Epidermal melanocyte (primary cell): ENCODE measurements around the gene LBR.

Experiments used
- DNase-seq: peaks from one replicate; pipeline ENCODE4 v3.0.0; 2011; ENCODE audit warnings: low spot score; ENCODE audit not compliant: insufficient read length

The LBR gene

GRCh38 chr1:225378880-225379279 lies 49.0 kb downstream of the LBR start:
- peak; percentile 40 for DNase-seq

DNA sequence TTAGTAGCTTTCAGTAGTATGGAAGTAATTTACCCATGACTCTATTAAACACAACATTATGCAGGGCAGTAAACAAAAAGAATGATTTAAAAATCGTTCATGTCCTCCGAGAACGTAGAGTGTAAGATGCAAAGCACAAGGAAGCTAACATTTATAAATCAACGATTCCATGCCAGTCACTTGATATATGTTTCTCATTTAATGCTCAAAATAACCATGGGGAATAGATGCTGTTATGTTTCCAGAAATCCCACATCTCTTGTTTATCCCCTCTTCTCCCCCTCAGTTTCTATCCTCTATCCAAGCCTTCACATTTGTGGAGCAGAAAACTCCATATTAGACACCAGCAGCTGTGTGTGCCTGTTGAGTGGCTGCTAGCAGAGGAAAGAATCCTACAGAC lies 52.8 kb downstream of the LBR start:
- no peak for DNase-seq

DNA sequence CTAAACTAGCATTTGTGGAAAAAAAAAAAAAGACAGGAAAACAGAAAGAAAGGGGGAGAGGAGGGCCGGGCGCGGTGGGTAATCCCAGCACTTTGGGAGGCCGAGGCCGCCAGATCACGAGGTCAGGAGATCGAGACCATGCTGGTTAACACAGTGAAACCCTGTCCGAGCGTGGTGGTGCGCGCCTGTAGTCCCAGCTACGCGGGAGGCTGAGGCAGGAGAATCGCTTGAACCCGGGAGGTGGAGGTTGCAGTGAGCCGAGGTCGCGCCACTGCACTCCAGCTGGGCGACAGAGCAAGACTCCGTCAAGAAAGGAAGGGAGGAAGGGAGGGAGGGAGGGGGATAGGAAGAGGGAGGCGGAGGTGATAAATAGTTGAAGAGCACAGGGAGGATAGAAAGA lies 54.7 kb downstream of the LBR start:
- DNase-seq = no peak

- DNase-seq = no peak
Observed at GRCh38 chr1:225371366-225372010, 56.4 kb downstream of the LBR start.

DNA sequence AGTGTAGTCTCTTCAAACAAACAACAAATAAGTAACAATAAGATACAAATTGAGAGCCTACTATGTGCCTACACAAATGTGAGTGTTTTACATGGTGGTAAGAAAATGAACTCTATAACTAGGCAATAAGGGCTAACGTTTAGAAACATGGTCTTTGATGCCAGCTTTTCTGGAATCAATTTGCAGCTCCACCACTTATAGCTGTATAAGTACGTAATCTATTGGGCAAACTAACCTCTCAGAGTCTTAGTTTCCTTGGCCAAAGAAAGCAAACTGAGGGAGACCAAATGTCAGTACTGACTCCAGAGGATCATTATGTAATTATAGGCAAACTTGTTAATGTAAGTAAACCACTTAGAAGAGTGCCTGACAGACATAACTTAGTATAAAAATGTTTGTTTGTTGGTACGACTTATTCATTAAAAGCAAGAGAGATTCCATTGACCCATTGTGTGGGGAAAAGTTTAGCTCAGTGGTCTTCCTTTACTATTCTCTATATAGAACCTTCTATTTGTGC lies 59.7 kb downstream of the LBR start:
- DNase-seq = no peak

GRCh38 chr1:225366552-225366951 lies 61.3 kb downstream of the LBR start:
- DNase-seq = no peak

GRCh38 chr1:225366018-225366417 lies 61.8 kb downstream of the LBR start:
- DNase-seq = no peak

DNA sequence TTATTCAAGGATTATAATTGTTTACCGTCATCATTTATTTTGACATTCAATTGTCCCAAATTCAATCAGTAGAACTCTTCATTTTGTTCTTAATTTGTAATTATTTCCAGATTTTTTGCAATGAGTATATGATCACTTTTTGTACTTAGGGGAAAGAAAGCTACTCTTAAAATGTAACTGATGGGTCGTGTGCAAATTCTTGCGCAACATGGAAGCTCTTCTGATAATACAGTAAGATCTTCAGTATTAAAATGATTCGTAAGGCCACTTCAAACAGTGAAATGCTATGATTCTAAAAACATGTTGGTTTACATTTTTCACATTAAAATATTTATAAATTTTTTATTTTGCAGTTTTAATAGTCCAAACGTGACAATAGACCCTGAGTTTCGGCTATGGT lies 63.4 kb downstream of the LBR start:
- no peak for DNase-seq

- DNase-seq = no peak
Observed at GRCh38 chr1:225362805-225363204, 65.0 kb downstream of the LBR start.

GRCh38 chr1:225361176-225361575 lies 66.7 kb downstream of the LBR start:
- no peak for DNase-seq

DNA sequence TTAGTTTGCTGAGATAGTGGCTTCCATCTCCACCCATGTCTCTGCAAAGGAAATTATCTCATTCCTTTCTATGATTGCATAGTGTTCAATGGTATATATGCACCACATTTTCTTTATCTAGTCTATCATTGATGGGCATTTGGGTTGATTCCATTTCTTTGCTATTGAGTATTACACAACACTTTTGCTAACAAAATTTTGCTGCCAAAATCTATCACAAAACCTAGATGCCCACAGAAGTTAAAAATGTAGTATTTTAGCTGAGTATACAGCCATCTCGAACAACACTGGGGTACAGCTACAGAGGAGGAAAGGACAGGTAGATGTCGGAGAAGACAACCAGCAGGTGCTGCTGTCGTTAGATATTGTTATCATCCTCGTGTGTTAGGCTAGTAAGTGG lies 67.7 kb downstream of the LBR start:
- DNase-seq = no peak

DNA sequence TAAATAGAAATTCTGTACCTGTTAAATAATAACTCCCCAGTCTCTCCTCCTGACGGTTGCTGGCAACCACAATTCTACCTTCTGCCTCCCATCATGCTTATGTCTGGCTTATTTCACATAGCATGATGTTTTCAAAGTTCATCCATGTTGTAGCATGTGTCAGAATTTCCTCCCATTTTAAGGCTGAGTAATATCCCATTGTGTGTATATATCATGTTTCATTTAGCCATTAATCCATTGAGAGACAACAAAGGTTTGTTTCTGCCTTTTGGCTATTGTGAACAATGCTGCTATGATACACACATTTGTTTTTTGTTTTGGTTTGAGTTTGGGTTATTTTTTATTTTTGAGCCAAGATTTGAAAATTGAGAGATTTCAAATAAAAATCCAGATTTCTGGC lies 72.0 kb downstream of the LBR start:
- no peak for DNase-seq

GRCh38 chr1:225354906-225355305 lies 72.9 kb downstream of the LBR start:
- DNase-seq = no peak
